GM04503 (cell line): Measurements from ENCODE around the gene TTC7B.

Source experiments
- DNase-seq: peaks from one replicate; pipeline ENCODE4 v3.0.0-alpha.2; 2012; ENCODE audit warnings: low read depth

TTC7B gene

DNA sequence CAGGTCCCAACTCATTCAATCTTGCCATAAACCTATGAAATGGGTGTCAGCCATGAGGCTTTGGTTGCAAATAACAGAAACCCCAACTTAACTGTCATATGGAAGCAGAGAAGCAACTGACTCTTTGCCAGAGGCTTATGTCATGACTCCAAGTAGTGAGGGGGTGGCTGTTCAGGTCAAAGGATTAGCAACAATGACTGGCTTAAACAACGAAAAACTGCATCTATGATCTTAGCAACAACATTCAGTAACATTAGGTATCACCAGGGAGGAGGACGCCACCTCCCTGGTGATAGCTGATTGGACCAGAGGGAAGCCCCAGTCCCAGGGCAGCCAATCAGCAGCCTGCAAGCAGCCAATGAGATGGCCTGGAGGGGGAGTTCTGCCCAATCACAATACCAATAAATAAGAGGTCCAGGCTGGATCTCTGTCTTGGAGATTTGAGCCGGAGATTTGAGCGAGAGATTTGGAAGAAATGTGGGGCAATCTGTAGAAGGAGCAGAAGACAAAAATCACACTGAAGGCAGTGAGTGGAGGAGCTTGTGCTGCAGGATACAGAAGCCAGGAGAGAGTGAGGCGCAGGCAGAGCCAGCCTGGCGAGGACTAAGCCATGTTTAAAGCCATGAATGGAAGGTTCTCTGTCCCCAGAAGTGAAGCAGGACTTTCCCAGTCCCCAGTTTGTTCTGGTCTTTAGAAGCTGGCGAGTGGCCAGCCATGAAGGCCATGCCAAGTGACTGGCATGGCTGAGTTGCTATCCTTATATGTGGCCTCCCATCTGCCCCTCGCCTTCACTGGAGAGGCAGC lies 326.1 kb downstream of the TTC7B start:
- no peak for DNase-seq

DNA sequence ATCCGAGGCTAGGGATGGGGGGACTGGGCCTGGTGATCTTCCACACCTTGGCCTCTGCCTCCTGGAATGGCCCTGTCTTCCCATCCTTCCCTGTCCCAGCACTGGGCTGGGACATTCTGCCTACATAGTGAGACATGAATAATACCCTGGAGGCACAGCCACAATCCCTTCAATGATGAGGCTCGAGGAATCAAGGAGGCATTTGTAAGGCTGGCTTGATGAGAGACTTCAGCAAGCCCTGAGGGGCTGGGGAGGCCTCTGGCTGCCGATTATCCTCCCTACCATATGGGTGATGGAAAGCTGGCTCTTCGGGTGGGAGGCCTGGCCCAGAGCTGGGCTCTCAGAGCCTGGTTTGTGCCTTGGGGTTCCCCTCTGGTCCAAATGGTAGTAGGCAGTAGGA lies 326.9 kb downstream of the TTC7B start:
- no peak for DNase-seq

DNA sequence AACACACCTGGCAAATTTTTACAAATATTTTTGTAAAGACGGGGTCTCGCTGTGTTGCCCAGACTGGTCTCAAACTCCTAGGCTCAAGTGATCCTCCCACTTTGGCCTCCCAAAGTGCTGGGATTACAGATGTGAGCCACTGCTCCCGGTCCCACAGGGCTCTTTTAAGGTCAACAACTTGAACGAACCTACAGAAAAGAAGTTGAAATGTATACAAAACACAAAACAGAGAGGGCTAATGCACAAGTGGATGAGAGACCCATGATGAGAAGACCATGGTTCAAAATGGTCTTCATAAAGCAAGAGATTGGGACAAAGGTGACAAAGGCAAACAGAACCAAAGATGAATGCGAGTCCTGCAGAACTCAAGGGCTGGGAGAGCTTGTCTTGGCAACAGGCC lies 328.0 kb downstream of the TTC7B start:
- no peak for DNase-seq

DNA sequence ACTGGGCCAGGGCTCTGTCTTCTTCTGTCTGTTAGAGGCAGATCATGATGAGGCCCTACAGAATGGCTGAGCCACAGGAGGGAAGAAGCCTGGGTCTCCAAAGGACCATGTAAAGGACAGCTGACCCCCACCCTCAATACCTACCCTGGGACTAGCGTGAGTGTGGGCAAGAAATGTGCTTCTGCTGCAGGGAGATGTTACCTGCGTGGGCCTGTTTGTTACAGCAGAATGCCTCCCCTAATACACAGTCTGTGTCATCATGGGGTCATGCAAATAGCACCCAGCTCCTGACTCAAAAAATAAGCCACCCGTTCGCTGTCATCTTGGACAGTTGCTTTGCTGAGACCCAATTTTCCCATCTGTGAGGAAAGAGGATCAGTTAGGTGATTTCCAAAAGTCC lies 328.8 kb downstream of the TTC7B start:
- DNase-seq, result no peak

DNA sequence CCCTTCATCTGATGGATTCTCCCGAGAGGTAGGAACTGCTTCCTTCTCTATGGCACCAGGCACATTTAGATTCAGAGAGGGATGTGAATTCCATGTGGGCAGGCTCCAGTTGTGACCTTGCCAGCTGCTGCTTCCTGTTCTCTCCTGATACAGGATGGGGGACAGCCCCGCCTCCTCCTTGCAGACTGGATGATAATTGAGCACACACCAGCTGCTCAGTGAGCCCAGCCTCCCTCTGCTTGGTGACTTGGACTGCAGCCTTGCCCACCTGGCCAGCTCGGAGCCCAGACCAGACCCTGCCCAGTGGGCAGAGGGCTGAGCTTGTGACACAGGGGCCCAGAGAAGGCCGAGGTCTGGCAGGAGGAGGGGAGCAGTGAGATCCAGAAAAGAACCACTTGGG lies 329.2 kb downstream of the TTC7B start:
- DNase-seq, result no peak

DNA sequence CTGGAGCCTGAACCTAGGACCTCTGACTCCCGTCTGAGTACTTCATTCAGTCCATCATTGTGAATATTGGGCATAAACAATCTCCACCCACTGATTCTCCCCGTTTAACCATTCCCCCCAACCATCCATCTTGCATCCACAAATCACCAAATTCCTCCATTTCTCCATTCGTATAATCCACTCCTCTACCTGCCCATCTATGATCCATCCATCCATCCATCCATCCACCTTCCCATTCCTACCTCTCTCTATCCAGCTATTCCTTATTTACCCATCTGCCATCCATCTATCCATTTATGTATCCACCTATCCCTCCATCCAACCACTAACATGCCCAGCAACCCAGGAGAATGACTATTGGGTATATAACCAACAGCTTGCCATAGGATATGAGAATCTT lies 331.9 kb downstream of the TTC7B start:
- no peak for DNase-seq

DNA sequence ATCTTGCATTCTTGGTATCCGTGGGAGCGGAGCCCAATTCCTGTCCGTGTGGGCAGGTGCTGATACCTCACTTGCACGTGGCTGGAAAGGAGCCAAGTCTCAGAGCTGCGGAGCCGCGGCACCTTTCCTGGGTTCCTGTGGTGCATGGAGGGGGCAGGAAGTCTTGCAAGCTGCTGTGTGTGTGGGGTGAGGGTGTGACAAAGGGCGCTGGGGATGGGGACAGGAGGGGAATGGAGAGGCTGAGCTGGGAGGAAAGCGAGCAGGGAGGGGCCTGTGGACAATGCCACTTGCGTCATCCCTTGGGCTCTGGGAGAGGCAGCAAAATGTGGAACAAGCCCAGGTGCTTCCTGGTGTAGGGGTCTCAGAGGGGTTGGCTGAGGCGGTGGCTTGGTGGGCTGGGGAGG lies 332.7 kb downstream of the TTC7B start:
- no peak for DNase-seq

DNA sequence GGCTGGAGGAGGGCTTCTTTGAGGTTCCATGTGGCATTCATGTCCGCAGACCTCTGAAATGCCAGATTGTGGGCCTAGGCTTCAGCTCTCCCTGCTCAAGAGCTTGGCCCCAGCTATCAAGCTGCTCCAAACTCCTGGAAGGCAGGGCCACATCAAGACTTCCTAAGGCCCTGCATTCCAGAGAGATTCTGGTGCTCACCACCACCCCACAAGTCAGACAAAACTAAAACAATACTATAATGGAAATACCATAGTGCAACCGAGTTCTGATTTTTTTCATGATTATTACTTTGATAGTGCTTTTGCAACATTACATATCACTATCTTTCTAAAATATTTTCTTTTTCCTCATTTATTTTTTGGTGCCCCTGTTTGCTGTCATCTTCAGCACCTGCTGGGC lies 333.1 kb downstream of the TTC7B start:
- DNase-seq, result no peak

DNA sequence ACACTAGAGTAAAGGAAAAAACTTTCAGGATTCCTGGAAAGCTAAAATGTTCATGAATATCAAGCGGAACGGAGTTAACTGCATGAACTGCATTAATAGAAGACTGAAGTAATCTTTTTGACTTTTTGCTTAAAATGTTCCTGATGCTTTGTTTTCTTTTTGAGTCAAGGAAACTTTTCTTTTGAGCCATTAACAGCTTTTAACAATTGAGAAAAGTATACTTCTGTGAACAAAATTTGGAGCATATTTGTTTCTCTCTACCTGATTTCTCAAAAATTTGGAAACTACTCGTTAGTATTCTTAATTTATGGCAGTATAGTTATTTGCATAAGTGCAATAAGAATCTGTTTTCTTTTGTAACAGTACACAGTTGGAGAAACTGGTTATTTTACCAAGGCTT lies 340.9 kb downstream of the TTC7B start:
- DNase-seq, result no peak
